H1 (cell line): ENCODE measurements around the gene CCR3. TPM values are rescaled to one million over a fixed set of nuclear protein-coding genes. Genes with fewer than 3 reads are reported as not detected.

ENCODE experiments used
- CHD2 ChIP-seq: IDR thresholded peaks from 2 replicates; pipeline ENCODE4 v1.6.1; 2012; ENCODE audit warnings: low read length, improper control_type of control experiment
- SIX5 ChIP-seq: IDR thresholded peaks from 2 replicates; pipeline ENCODE4 v1.6.1; 2011; ENCODE audit warnings: mild to moderate bottlenecking, low read depth, low read length
- polyA plus RNA-seq, 7 experiments: library from polyadenylated mRNA; depleted of rRNA in 3 of 7; stranded (reverse) in 5 of 7; unstranded in 2 of 7; fragments of >200 nt in 5 of 7; fragments of 200-250 nt in 2 of 7; gene quantifications; 1 replicate in 5 of 7; 2 replicates in 1 of 7; 4 replicates in 1 of 7; pipeline versions ENCODE4 v1.2.1 to v1.2.3, GENCODE V29; 2011 to 2013; ENCODE audit warnings: missing spikeins in 2 of 7, mixed read lengths in 2 of 7
- total RNA-seq: library from RNA; stranded (reverse); fragmentation: NEBNext Ultra II Directional; extraction: Animal tissue kit (Norgen Biotek cat#: 25700); gene quantifications from 2 replicates; pipeline ENCODE4 v1.2.1, GENCODE V29; 2021
- TF ChIP-seq, protein P1 (sequence below): IDR thresholded peaks from 2 replicates; pipeline ENCODE4 v1.6.1; 2012; ENCODE audit warnings: inconsistent platforms

CCR3 gene
- total and polyA plus RNA-seq, 2 of the 8 experiments (the other 6 are each of a cell fraction or from before 2014, with no cell fraction given) = not detected

DNA sequence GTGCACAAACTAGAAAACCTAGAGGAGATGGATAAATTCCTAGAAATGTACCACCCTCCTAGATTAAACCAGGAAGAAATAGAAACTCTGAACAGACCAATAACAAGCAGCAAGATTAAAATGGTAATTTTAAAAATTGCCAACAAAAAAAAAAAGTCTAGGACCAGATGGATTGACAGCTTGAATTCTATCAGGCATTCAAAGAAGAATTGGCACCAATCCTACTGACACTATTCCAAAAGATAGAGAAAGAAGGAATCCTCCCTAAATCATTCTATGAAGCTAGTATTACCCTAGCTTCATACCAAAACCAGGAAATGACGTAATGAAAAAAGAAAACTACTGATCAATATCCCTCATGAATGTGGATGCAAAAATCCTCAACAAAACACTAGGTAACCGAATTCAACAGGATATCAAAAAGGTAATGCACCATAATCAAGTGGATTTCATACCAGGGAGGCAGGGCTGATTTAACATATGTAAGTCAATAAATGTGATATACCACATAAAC lies 24.0 kb upstream of the CCR3 start (continued):
- TF ChIP-seq, protein P1, sequence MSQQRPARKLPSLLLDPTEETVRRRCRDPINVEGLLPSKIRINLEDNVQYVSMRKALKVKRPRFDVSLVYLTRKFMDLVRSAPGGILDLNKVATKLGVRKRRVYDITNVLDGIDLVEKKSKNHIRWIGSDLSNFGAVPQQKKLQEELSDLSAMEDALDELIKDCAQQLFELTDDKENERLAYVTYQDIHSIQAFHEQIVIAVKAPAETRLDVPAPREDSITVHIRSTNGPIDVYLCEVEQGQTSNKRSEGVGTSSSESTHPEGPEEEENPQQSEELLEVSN = no peak
- no peak for TF ChIP-seq CHD2
- no peak for TF ChIP-seq SIX5
- TF ChIP-seq, all 59 proteins: peak for 0
